Measurements from ENCODE around the gene C6orf163.

C6orf163 gene

DNA sequence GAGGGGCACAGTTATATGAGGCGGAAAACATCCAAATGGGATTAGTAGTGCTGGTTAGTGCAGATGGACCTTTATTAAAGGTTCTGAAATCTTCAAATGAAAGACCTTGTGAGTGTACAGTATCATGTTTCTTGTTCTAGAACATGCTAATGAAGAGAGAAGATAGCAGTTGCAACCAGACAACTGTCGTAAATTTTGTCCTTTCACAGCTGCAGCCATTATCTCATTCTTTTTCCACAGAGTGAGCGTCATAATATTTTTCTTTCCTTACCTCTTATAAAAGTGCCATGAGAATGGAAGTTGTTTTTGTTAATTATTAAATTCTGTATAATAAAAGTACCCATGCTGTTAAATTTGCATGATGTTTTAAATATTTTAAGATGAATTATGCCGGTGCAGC is 4.4 kb upstream of the C6orf163 start:
- Histone ChIP-seq H3K9me2 (replicated peaks; ENCODE audit: control insufficient read depth, low read length) (no peaks in the 10 kb centered on the region), H3K4me2 (ENCODE audit: low read length) (no peak overlapping the region), H3K9me3 (ENCODE audit: control insufficient read depth, insufficient read depth, low read length) (no peaks in the 10 kb centered on the region), H3K79me2 (ENCODE audit: control insufficient read depth, low read length) (no peaks in the 10 kb centered on the region), H3K27ac (ENCODE audit: low read depth, low read length) (no peak overlapping the region), H3K4me3 (ENCODE audit: low read length) (no peak overlapping the region), H4K20me1 (ENCODE audit: control insufficient read depth, insufficient read depth, low read depth, low read length) (no peaks in the 10 kb centered on the region), H3K4me1 (ENCODE audit: control insufficient read depth, low read length) (no peaks in the 10 kb centered on the region), H3K36me3 (ENCODE audit: control insufficient read depth, low read length) (no peaks in the 10 kb centered on the region), H3K27me3 (ENCODE audit: control insufficient read depth, low read length) (no peaks in the 10 kb centered on the region), H3F3A (ENCODE audit: control insufficient read depth, insufficient read depth) (no peaks in the 10 kb centered on the region)
- TF ChIP-seq, protein P1, sequence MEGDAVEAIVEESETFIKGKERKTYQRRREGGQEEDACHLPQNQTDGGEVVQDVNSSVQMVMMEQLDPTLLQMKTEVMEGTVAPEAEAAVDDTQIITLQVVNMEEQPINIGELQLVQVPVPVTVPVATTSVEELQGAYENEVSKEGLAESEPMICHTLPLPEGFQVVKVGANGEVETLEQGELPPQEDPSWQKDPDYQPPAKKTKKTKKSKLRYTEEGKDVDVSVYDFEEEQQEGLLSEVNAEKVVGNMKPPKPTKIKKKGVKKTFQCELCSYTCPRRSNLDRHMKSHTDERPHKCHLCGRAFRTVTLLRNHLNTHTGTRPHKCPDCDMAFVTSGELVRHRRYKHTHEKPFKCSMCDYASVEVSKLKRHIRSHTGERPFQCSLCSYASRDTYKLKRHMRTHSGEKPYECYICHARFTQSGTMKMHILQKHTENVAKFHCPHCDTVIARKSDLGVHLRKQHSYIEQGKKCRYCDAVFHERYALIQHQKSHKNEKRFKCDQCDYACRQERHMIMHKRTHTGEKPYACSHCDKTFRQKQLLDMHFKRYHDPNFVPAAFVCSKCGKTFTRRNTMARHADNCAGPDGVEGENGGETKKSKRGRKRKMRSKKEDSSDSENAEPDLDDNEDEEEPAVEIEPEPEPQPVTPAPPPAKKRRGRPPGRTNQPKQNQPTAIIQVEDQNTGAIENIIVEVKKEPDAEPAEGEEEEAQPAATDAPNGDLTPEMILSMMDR (IDR thresholded peaks at IDR 0.05; ENCODE audit: low read depth, low read length, poor library complexity, severe bottlenecking), result no peak
- no peak for TF ChIP-seq EZH2phosphoT487 (IDR thresholded peaks at IDR 0.05; ENCODE audit: borderline replicate concordance, low read length)

DNA sequence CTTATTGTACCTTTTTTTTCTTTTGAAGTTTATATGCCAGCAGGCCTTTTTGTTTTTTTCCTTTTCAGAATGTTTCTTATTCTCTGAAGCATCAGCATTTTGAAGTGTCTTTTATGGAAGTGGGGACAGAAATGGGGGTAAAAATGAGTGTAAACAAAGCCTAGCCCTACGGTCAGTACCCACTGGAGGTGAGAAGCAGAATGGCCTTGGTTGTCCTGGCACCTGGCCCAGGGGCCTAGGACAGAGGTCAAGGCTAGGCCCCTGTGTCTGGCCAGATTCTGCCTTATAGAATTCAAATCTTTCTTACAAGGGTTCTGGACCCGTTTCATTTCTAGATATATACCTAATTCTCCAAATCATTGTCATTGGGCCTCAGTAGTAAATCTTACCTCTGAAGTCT is 3.5 kb upstream of the C6orf163 start:
- no peak overlapping the region for H3K27ac ChIP-seq (ENCODE audit: low read depth, low read length)
- no peaks in the 10 kb centered on the region for H3K9me3 ChIP-seq (ENCODE audit: control insufficient read depth, insufficient read depth, low read length)
- TF ChIP-seq, protein P1 (IDR thresholded peaks at IDR 0.05; ENCODE audit: low read depth, low read length, poor library complexity, severe bottlenecking), result no peak
- no peak for TF ChIP-seq EZH2phosphoT487 (IDR thresholded peaks at IDR 0.05; ENCODE audit: borderline replicate concordance, low read length)

DNA sequence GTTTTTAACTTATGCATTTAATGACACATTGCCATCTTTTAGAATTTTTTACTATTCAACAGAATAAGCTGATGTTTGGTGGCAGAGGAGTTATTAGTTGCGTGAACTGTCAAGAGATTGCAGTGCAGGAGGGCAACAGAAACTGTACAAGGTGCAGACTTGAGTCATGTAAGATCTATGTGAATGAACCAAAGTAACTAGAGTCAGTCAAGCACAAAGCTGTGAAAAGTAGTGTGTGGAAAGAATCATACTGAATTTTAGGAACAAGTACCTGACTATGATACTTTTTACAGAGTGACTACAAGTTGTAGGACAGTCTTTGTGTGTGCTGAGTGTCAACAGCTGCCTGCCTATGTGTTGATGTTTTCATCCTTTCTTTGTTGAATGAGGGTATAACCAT is 2.7 kb upstream of the C6orf163 start:
- Histone ChIP-seq H3K4me1 (ENCODE audit: control insufficient read depth, low read length) (no peaks in the 10 kb centered on the region), H3K4me3 (ENCODE audit: low read length) (no peak overlapping the region), H3K27ac (ENCODE audit: low read depth, low read length) (no peak overlapping the region), H3K27me3 (ENCODE audit: control insufficient read depth, low read length) (no peaks in the 10 kb centered on the region), H3K36me3 (ENCODE audit: control insufficient read depth, low read length) (no peaks in the 10 kb centered on the region), H3K4me2 (ENCODE audit: low read length) (no peak overlapping the region), H3K79me2 (ENCODE audit: control insufficient read depth, low read length) (no peaks in the 10 kb centered on the region), H3F3A (ENCODE audit: control insufficient read depth, insufficient read depth) (no peaks in the 10 kb centered on the region), H3K9me2 (replicated peaks; ENCODE audit: control insufficient read depth, low read length) (no peaks in the 10 kb centered on the region), H3K9me3 (ENCODE audit: control insufficient read depth, insufficient read depth, low read length) (no peaks in the 10 kb centered on the region), H4K20me1 (ENCODE audit: control insufficient read depth, insufficient read depth, low read depth, low read length) (no peaks in the 10 kb centered on the region)
- TF ChIP-seq EZH2phosphoT487 (IDR thresholded peaks at IDR 0.05; ENCODE audit: borderline replicate concordance, low read length), result no peak
- TF ChIP-seq, protein P1 (IDR thresholded peaks at IDR 0.05; ENCODE audit: low read depth, low read length, poor library complexity, severe bottlenecking), result no peak

More for the DNA sequence above, 3.5 kb upstream of the C6orf163 start:
- H3F3A ChIP-seq (ENCODE audit: control insufficient read depth, insufficient read depth), result no peaks in the 10 kb centered on the region
- H3K9me2 ChIP-seq (replicated peaks; ENCODE audit: control insufficient read depth, low read length), result no peaks in the 10 kb centered on the region
- no peak overlapping the region for H3K4me3 ChIP-seq (ENCODE audit: low read length)
- H3K4me2 ChIP-seq (ENCODE audit: low read length), result no peak overlapping the region
- no peaks in the 10 kb centered on the region for H3K27me3 ChIP-seq (ENCODE audit: control insufficient read depth, low read length)
- no peaks in the 10 kb centered on the region for H3K36me3 ChIP-seq (ENCODE audit: control insufficient read depth, low read length)
- H4K20me1 ChIP-seq (ENCODE audit: control insufficient read depth, insufficient read depth, low read depth, low read length), result no peaks in the 10 kb centered on the region
- H3K4me1 ChIP-seq (ENCODE audit: control insufficient read depth, low read length), result no peaks in the 10 kb centered on the region
- H3K79me2 ChIP-seq (ENCODE audit: control insufficient read depth, low read length), result no peaks in the 10 kb centered on the region

DNA sequence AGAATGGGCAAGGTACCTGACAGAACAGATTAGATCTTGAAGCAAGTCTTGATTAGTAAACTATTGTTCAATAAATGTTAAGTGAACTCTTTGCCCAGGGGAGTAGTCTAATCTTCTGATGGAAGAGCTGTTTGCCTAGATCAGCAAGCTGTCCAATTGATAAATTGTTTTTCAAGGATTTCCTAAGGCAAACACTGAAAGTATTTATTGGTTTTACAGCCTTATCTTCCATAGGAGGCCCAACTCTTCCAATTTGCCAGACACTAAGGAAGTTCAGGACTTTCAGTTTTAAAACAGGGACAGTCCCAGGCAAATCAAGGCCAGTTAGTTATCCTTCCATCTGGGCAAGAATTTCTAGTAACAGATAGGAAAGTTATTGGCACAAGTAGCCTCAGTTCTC is 1.8 kb upstream of the C6orf163 start:
- H3K27ac ChIP-seq (ENCODE audit: low read depth, low read length), result no peak overlapping the region
- H4K20me1 ChIP-seq (ENCODE audit: control insufficient read depth, insufficient read depth, low read depth, low read length), result no peaks in the 10 kb centered on the region
- H3K27me3 ChIP-seq (ENCODE audit: control insufficient read depth, low read length), result no peaks in the 10 kb centered on the region
- no peaks in the 10 kb centered on the region for H3F3A ChIP-seq (ENCODE audit: control insufficient read depth, insufficient read depth)
- no peak overlapping the region for H3K4me3 ChIP-seq (ENCODE audit: low read length)
- H3K9me3 ChIP-seq (ENCODE audit: control insufficient read depth, insufficient read depth, low read length), result no peaks in the 10 kb centered on the region
- H3K36me3 ChIP-seq (ENCODE audit: control insufficient read depth, low read length), result no peaks in the 10 kb centered on the region
- H3K9me2 ChIP-seq (replicated peaks; ENCODE audit: control insufficient read depth, low read length), result no peaks in the 10 kb centered on the region
- TF ChIP-seq, protein P1 (IDR thresholded peaks at IDR 0.05; ENCODE audit: low read depth, low read length, poor library complexity, severe bottlenecking), result no peak
- TF ChIP-seq EZH2phosphoT487 (IDR thresholded peaks at IDR 0.05; ENCODE audit: borderline replicate concordance, low read length), result no peak
- no peaks in the 10 kb centered on the region for H3K79me2 ChIP-seq (ENCODE audit: control insufficient read depth, low read length)
- no peaks in the 10 kb centered on the region for H3K4me1 ChIP-seq (ENCODE audit: control insufficient read depth, low read length)
- no peak overlapping the region for H3K4me2 ChIP-seq (ENCODE audit: low read length)
